IPS-NIHi7 (cell line): Measurements from ENCODE around the gene PTPN14.
A peak's percentile ranks its signal among the peaks of the same experiment; 100 is the strongest.

Experiments used
- DNase-seq: peaks from one replicate; pipeline ENCODE4 v3.0.0; 2012; ENCODE audit warnings: mixed read lengths; ENCODE audit errors: extremely low spot score

PTPN14 gene

DNA sequence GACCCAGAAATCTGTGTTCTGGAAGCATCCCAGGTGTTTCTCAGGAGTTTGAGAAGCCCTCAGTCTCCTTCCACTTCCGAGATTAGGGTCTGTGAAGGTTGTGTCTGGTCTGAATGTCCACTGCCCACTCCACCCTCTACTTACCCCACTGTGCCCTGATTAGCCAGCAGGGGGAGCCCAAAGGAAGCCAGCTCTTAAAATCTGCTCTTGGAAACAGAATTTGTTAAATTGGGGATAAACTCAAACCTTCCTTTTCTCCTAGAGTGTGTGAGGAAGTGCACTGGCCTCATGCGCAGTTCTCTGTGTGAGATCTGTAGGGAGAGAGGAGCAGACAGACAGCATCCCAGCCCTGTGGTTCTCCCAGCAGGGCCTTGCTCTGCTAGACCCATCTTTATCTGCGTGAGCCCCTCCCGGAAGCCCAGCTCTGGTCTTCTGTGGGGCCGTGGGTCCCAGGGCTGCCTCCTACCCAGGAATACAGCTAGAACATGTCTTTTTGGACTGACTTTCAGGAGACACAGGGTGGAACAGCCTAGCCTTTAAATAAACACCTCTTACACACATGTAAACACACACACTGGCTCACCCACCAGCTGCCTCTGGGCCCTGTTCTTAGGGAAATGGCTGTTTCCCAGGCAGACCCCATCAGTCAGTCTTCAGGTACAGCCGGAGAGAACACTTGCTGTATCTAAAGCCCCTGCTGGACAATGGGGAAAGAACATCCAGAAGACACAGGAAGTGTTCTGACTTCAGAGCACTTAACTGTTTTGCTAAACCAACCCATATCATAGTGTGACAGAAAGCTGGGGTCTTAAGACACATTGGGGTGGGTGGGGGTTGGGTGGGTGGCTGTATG is 218.2 kb downstream of the PTPN14 start:
- DNase-seq, result peak; percentile 64

DNA sequence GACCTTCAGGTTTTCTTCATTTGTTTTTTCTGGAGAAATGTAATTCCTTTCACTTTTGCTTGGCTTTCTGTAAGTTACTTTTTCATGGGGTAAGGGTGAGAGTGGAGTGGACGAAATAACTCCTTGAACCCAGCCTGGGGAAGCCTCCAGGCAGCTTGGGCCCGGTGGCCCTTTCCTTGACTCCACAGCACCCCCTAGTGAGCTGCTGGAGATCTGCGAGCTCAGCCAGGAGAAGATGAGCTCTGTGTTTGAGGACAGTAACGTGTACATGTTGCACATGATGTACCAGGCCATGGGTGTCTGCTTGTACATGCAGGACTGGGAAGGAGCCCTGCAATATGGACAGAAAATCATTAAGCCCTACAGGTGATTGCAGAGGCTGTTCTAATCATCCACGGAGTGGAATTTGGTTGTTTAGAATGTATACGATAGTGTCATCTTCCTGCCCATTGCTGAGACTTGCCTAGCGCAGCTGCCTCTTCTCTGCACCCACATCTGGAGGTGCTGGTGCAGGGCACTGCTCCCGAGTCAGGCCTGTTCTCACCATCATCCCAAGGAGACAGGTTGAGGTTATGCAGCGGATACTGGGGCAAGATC is 219.5 kb downstream of the PTPN14 start:
- DNase-seq, result peak; percentile 82

DNA sequence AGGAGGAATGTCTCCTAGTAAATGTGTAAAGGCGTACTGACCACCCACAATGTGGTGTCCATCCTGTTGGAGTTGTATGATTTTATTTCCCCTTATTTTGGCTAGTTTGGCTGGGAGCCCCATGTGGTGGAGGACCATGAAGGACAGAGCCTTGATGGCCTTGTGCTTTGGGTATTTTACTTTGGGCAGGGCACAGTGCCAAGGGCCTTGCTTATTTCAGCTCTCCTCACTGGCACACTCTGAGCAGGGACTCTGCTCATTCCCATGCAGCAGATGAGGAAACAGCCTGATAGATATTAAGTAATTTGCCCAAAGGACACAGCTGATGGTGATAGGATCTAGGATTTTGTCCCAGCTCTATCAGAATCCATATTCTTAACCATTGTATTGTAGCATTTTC is 220.2 kb downstream of the PTPN14 start:
- DNase-seq, result no peak

DNA sequence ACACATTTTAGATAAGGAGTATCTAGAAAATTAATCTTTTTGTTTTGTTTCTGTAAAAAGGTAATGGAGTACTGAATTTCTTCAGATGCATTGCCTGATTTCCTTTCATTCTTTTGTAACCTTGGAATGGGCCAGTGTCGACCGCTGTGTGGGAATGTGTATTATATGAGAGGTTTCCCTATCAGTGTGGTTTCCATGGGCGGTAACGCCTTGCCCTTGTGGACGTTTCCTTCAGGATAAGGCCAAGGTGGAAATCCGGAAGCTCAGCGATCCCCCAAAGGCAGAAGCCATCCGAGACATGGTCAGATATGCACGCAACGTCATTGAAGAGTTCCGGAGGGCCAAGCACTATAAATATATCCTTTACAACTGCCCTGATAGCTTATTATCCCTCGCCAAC is 220.7 kb downstream of the PTPN14 start:
- DNase-seq, result no peak

DNA sequence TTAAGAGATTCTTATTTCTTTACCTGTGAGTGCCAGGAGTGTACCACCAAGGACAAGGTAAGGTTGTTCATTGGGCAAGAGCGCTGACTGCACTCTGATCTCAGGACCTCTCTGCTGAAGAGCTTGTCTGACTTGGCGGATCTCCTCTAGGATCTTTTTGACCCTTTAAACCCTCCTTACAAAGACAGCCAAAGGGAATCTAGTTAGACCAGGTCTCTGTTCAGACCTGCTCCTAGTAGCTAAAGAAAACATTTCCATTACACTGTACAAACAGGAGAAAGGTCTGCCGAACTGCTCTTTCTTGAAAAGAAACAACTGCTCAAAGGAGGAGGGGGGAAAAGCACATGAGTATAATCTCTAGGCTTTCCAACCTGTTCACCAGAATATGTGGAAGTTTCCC is 221.2 kb downstream of the PTPN14 start:
- DNase-seq, result no peak

DNA sequence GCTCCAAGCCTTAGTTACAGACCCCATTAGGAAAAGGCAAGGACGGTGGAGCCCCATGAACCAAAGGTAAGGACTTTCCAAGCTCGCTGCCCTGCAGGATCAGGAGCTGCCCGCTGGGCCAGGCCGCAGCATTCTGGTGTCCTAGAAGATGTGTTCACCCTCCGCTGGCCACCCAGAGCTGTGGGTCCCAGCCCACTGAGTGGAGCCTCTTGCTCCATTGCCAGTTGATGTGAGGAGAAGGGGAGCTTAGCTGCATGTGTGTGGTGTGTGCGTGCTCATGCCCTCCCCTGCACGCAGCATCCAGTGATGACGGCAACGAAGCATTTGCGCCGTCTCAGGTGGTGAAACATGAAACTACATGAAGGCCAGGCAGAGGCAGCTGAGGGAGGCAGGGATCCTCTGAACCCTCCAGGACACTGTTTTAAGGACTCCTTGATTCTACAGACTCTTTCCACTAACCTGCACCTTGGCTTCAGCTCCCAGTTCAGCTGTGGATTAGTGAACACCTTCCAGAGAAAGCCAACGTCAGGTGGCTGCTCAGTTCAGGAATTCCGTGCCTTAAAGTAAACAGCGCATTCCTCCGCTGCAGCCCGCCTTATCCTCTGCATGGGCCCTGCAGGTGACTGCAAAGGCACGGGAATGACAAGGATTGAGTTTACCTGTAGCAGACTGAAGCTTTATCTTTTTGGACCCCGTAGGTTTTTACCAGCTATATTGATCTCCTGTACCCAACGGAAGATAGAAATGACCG is 221.8 kb downstream of the PTPN14 start:
- no peak for DNase-seq

DNA sequence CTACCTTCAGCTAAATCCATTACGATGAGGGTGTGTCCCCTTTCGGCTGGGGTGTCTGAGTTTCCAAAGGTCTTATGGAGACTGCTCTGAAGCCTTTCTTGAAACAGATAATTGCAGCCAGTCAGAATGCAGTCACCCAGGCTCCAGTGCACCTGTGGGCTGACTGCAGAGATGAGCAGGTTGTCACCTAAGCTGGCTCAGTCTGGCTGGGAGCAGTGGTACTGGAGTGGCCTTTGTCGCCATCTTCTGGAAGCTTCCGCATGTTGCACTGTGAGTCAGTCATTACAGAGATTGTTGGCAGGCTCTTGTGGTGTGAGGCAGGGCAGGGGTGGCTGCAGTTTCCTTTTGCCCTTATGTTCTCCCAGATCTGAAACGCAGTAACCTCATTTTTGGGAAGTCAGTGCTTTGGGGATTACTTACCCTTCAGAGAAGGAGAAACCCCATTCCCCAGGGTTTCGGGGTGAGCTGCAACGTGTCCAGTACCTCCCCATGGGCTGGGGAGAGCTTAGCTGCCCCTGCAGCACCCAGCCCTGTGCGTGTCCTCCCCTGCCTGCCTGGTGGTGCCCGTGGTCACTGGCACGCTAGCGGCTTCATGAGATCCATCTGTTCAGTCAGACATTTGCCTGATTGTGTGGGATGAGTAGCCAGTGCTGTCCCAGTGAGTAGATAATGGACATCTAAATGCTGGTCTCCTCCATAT is 222.5 kb downstream of the PTPN14 start:
- DNase-seq, result peak; percentile 82

DNA sequence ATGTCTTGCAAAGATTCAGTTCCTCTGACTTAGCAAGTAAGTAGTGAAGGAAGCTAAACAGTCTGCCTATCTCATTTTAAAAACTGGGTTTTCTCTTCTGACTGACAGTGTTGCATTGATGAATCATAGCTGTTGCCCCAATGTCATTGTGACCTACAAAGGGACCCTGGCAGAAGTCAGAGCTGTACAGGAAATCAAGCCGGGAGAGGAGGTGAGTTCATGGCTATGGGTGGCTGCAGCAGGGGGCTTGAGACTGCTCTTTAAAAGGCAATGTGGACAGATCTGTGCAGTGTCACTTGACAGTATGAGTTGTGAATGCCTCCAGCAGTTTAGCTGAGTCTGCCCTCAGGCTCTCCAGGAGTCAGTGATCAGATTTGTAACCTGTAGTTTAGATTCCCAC is 223.9 kb downstream of the PTPN14 start:
- DNase-seq, result no peak

DNA sequence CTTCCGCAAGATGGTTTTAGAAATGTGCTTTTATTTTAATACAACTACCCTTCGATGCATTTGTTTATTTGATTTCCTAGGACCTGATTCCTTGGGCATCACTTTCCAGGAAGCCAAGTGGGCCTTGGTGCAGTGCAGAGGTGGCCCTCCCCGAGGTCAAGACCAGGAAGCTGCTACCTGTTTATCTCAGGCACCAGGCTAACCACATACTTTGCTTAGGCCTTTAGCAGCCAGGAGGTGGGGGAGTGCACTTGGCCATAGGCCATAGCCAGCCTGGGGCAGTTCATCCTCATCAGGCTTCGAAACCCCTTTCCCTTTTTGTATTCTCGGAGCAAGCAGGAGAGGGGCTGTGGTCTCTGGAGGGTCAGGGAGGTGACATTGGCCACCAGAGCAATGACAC is 225.0 kb downstream of the PTPN14 start:
- no peak for DNase-seq

DNA sequence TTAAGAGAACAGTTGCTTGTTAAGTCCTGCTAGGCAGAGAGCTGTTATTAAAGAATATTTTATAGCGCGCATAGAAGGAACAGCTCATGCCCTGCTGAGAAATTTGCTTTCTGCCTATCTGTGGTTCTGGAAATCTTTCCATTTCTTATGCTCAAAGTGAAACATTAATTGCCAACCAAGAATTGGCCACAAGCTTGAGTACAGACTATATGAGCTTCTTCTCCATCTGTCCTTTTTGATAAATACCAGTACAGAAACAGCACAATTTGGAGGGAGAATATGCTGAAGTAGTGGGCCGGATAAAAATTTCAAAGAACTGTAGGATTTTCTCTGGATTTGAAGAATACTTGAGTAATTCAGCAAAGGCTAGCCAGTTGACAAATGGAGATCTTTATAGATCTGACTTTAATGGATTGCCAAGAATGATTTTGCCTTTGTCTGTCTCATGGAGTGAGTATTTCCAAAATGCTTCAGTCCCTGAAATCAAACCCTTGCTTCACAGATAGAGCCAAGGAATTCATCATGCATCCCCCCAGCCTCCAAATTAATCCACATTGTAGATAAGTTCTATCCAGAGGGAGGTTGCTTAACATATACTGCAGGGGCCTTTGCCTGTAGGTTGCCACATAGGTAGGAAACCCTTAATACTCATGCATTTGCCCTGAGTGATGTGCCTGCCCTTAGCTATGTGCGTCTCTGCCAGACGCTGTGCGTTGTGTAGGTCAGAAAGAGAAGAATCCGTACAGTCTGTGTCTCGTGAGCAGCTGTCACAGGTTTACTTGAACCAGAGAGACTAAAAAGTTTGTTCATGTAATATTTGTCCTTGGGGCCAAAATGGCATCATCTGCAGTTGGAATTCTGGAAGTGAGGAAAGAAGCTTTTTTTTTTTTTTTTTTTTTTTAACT is 226.3 kb downstream of the PTPN14 start:
- no peak for DNase-seq

DNA sequence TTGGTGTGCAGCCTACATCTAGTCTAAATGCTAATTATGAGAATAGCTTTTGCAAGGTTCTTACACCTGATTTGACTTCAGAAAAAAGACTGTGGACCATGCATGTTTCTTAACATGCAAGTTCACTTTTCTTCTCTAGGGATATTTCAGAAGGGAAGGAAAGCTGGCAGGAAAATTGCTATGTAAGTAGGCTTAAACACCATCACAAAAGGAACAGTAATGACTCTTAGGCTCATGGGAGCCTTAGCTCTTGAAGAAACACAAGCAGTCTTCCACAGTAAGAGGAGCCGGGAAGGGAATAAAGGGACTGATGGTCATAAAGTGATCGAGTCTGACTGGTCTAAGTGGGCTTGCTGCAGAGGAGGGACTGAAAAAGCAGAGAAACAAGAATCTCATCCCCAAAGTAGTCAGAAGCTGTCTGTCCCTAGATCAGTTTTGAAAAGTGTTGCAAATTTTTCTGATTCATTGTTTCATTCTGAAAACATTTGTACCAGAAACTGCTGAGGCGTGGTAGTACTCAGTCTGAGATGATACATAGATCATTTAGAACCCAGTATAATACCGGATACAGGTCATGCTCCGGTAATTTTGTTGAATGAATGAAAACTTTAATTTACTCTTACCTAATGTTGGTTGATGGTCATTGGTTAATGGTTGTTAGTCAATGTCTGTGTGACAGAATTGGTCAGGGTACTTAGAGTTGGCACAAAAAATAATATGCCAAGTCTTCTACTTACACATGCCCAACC is 229.5 kb downstream of the PTPN14 start:
- no peak for DNase-seq

DNA sequence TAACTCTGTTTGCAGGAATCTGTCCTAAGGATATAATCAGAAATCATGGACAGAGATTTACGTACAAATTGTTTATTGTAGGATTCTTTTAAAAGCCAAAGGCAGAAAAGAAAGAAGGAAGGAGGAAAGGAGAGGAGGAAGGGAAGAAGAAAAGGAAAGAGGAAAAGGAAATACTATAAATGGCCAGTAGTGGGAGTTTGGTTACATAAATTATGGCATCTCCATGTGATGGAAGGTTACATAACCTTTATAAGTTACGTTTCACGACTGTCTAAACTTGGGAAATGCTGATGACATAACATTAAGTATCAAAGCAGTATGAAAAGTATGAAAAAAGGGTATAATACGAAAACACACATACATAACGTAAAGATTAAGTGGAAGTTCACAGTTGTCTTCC is 231.5 kb downstream of the PTPN14 start:
- DNase-seq, result no peak

DNA sequence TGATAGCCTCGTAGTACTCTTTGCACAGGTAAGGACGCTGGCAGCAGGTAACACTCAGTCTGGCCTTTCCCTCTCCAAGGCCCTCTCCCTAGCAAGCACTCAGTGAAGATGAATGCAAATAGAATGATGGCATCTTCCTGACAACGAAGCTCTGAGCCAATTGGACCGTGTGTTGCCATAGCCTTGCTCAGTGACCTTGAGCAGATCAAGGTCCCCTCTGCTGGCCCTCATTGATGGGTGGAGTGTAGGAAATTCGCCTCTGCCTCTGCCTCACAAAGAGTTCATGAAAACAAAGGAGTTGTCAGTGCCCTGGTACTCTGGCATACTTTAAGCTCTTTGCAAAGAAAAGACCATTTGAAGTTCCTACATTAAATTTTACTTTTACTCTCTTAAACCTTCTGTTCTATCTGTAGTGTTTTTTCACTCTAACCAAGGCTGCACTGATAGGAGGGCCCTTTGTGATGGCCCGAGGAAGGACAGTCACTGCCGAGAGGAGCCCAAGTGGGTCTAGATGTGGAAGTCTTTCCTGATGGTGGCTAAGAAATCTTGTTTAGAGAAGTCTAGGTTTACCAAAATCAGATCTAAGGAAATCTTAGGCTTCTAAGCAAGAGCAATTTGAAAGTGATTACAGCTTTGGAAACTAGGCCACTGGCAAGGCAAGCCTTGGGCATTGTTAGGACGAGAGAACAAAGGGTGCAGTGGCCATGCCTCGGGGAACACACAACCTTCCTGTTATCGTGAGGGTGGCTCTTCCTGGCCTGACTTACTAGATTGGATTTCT is 232.3 kb downstream of the PTPN14 start:
- no peak for DNase-seq

DNA sequence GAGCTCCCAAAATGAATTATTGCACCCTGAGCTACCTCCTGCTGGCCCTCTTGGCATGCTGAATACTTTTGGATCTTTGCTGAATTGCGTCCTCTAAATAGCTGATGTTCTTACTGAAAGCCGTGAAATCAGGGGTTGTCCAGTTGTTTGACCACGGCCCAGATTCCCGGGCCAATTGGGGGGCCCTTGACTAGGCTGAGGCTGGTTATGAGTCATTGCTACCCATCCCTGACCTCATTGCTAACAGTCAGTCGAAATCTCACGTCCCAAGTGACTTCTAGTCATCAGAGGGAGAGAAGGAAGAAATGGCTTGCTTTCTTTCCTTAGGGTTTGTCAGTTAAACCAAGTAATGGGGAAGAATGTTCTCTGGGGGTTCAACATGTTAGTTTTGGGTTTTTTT is 233.0 kb downstream of the PTPN14 start:
- no peak for DNase-seq

DNA sequence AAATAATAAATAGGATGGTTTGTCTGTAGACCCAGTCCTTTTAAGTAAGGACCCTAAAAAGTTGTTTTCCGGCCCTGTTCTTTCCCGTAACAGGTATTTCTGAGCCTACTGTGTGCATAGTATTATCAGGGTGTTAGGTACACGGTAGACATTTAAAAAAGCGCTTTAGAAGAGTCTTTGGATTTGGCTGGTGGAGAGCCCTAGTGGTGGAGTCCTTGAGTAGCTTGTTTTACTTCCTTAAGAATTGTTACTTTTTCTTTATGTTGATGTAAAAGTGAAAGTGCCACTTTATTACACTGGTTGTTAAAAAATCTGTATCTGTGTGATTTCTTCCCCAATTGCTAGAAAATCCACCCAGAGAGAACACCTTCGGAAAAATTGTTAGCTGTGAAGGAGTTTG is 233.7 kb downstream of the PTPN14 start:
- DNase-seq, result no peak

DNA sequence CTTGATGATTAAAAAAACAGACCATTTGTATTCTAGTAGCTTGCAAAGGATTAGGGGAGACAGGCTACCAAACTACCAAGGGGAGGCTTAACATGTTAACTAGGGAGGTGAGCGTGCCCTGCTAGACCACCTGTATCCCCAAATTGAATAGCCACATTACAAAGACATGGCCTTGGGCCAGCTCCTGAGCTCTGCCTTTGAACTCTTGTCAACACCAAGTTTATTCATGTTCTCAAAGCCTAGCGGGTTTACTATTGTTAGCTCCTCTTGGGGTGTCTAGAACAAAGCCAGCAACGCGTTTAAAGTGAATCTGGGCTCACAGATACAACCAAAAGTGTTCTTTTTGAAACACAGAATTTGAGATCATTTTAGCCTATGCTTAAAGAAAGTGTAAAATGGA is 234.1 kb downstream of the PTPN14 start:
- no peak for DNase-seq

DNA sequence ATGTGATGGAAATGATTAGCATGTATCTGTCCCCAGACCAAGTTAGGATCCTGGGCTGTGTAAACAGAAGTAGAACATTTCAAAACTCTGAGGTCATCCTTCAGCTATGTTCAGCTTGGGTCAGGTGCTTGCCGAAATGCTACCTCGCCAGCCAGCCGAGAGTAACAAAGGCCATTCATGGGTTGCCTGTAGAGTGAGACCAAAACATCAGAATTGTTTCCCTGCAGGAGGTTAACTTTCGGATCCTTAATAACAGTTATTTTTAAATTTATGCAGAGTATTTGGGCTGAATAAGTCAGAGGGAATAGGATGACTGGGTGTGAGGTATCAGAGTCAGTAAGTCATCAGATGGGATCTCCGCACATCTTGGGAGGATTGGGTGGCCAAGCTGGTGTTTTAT is 234.8 kb downstream of the PTPN14 start:
- DNase-seq, result peak; percentile 65

DNA sequence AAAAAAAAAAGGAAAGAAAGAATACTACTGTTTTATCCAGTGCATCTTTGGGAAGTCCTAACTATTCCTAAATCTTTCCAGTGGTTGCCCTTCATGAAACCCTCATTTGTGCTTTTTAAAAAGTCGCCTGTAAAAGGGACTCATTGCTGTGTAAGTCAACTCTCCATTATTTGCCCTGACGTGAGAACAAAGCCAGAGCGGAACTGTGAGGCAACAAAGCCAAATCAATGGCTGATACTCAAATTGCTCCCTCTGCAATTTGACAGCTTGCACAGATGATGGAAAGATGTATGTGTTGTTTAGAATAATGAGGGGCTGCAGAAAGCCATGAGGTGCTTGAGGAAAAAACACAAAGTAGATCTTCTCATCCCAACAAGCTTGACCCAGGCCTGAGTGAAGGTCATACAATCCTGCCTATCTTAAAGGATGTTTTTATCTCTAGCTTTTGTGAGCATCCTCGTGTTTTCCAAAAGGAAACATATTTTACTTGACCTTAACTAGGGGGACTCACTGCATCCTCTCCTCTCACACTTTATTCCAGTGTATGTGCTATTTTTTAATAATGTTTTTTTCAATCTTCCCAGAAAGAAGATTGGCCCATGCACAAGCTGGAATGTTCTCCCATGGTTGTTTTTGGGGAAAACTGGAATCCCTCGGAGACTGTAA is 237.1 kb downstream of the PTPN14 start:
- no peak for DNase-seq

DNA sequence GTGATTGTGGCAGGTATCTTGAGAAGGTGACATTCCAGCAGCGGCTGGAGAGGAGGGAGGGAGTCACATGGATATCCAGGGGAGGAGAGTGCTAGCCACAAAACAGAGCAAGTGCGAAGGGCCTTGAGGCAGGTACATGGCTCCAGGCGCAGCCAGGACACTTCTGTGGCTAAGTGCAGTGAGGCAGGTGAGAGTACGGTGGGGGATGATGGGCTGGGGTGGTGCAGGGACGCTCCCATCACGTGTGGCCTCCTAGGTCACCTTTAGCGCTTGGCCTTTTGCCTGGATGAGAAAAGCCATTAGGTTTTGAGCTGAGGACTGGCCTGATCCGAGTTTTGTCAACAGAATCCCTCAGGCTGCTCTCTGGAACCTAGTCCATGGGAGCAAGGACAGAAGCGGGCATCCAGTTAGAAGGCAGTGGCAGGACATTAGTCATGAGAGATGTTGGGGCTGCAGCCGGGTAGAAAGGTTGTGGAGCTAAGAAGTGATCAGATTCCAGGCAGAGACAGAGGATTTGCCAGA is 238.8 kb downstream of the PTPN14 start:
- DNase-seq, result no peak
